BE2C (cell line): ENCODE results near the gene WDR6.

ENCODE experiments used
- DNase-seq: peaks from one replicate; pipeline ENCODE4 v3.0.0-alpha.2; 2020
- H3K27me3 ChIP-seq: fragments of 250-450 bp; sonication (Bioruptor Pico); 2 replicates; pipeline ENCODE4 v1.5.1; 2020; ENCODE audit warnings: mild to moderate bottlenecking
- H3K36me3 ChIP-seq: fragments of 250-450 bp; sonication (Bioruptor Pico); 2 replicates; pipeline ENCODE4 v1.5.1; 2020; ENCODE audit warnings: mild to moderate bottlenecking
- H3K4me1 ChIP-seq: fragments of 250-450 bp; sonication (Bioruptor Pico); 2 replicates; pipeline ENCODE4 v1.5.1; 2020
- H3K4me3 ChIP-seq: 2 replicates; pipeline ENCODE4 v1.5.1; 2011; ENCODE audit warnings: low read depth, low read length
- H3K9me3 ChIP-seq: fragments of 250-450 bp; sonication (Bioruptor Pico); 2 replicates; pipeline ENCODE4 v1.5.1; 2020
- CTCF ChIP-seq: IDR thresholded peaks from 2 replicates; pipeline ENCODE4 v1.5.1; 2012; ENCODE audit warnings: mild to moderate bottlenecking, low read depth, low read length

Gene WDR6

GRCh38 chr3:48982686-48983085, 24.5 kb upstream of the WDR6 start:
- DNase-seq, result no peak
- Histone ChIP-seq H3K4me1 (no peaks in the 10 kb centered on the region), H3K9me3 (no peaks in the 10 kb centered on the region), H3K36me3 (peaks cover 21% of the 10 kb centered on the region), H3K4me3 (no peak overlapping the region), H3K27me3 (no peaks in the 10 kb centered on the region)
- no peak for TF ChIP-seq CTCF

GRCh38 chr3:48983096-48983495, 24.1 kb upstream of the WDR6 start:
- Histone ChIP-seq H3K4me3 (no peak overlapping the region), H3K27me3 (no peaks in the 10 kb centered on the region), H3K36me3 (peaks cover 21% of the 10 kb centered on the region), H3K9me3 (no peaks in the 10 kb centered on the region), H3K4me1 (no peaks in the 10 kb centered on the region)
- no peak for DNase-seq
- no peak for TF ChIP-seq CTCF

- Histone ChIP-seq H3K4me3 (no peak overlapping the region), H3K36me3 (peaks cover 15% of the 10 kb centered on the region), H3K27me3 (no peaks in the 10 kb centered on the region), H3K4me1 (no peaks in the 10 kb centered on the region), H3K9me3 (no peaks in the 10 kb centered on the region)
- DNase-seq, result no peak
- TF ChIP-seq CTCF, result no peak
Observed at GRCh38 chr3:48984663-48985062, 22.5 kb upstream of the WDR6 start.

GRCh38 chr3:48985831-48986376, 21.3 kb upstream of the WDR6 start:
- Histone ChIP-seq H3K4me3 (no peak overlapping the region), H3K9me3 (no peaks in the 10 kb centered on the region), H3K4me1 (no peaks in the 10 kb centered on the region), H3K36me3 (peaks cover 10% of the 10 kb centered on the region), H3K27me3 (no peaks in the 10 kb centered on the region)
- DNase-seq, result no peak
- TF ChIP-seq CTCF, result no peak

GRCh38 chr3:48989126-48989795, 17.9 kb upstream of the WDR6 start:
- Histone ChIP-seq H3K4me3 (peak overlapping the region; percentile 71), H3K36me3 (peaks cover 3% of the 10 kb centered on the region; the same call in 1 of the 2 replicates), H3K27me3 (no peaks in the 10 kb centered on the region), H3K9me3 (no peaks in the 10 kb centered on the region), H3K4me1 (no peaks in the 10 kb centered on the region)
- DNase-seq, result peak; percentile 12
- no peak for TF ChIP-seq CTCF
